Endothelial cell (in vitro differentiated cells): Measurements from ENCODE around the gene PSKH1. TPM values are rescaled to one million over a fixed set of nuclear protein-coding genes. Genes with fewer than 3 reads are reported as not detected.

Experiments used
- DNase-seq: peaks from one replicate; pipeline ENCODE4 v3.0.0; 2021; ENCODE audit warnings: low spot score
- H3K27ac Mint-ChIP-seq: one replicate; pipeline ENCODE4 v1.8.0; 2021; ENCODE audit warnings: mixed read lengths, inconsistent platforms; ENCODE audit not compliant: unreplicated experiment
- H3K27me3 Mint-ChIP-seq: one replicate; pipeline ENCODE4 v1.8.0; 2021; ENCODE audit warnings: mild to moderate bottlenecking, moderate library complexity, mixed read lengths, inconsistent platforms; ENCODE audit not compliant: unreplicated experiment
- H3K36me3 Mint-ChIP-seq: one replicate; pipeline ENCODE4 v1.8.0; 2021; ENCODE audit warnings: mild to moderate bottlenecking, low read depth, mixed read lengths, inconsistent platforms; ENCODE audit not compliant: unreplicated experiment
- H3K4me1 Mint-ChIP-seq: one replicate; pipeline ENCODE4 v1.8.0; 2021; ENCODE audit warnings: mild to moderate bottlenecking, mixed read lengths, inconsistent platforms; ENCODE audit not compliant: unreplicated experiment
- H3K4me3 Mint-ChIP-seq: one replicate; pipeline ENCODE4 v1.8.0; 2021; ENCODE audit warnings: mild to moderate bottlenecking, mixed read lengths, inconsistent platforms; ENCODE audit not compliant: unreplicated experiment
- H3K9me3 Mint-ChIP-seq: one replicate; pipeline ENCODE4 v1.8.0; 2021; ENCODE audit warnings: mixed read lengths, inconsistent platforms; ENCODE audit not compliant: unreplicated experiment
- CTCF ChIP-seq: fragments of 200-600 bp; sonication (generic); IDR thresholded peaks from one replicate; pipeline ENCODE4 v1.5.0; 2021; ENCODE audit warnings: antibody characterized with exemption; ENCODE audit not compliant: unreplicated experiment
- total RNA-seq: library from RNA; stranded (reverse); fragmentation: NEBNext Ultra II Directional; extraction: Animal tissue kit (Norgen Biotek cat#: 25700); gene quantifications from one replicate; pipeline ENCODE4 v1.2.1, GENCODE V29; 2021; ENCODE audit not compliant: unreplicated experiment

PSKH1 gene
- total RNA-seq, 1 donor from 2014 or later = 47.5 TPM

- Mint-ChIP-seq H3K9me3 (no peaks in the 10 kb centered on the region), H3K4me1 (no peaks in the 10 kb centered on the region), H3K27ac (no peak overlapping the region), H3K36me3 (peaks cover 17% of the 10 kb centered on the region), H3K4me3 (no peak overlapping the region), H3K27me3 (peaks cover 5% of the 10 kb centered on the region)
- no peak for TF ChIP-seq CTCF
- DNase-seq = no peak
These were observed 57.3 kb downstream of the PSKH1 start for GRCh38 chr16:67950335-67950843.

- no peaks in the 10 kb centered on the region for H3K9me3 Mint-ChIP-seq
- H3K36me3 Mint-ChIP-seq = peaks cover 17% of the 10 kb centered on the region
- no peak overlapping the region for H3K27ac Mint-ChIP-seq
These were observed 58.4 kb downstream of the PSKH1 start for GRCh38 chr16:67951485-67951884.

GRCh38 chr16:67953641-67954375 is 60.8 kb downstream of the PSKH1 start:
- peaks cover 7% of the 10 kb centered on the region for H3K27me3 Mint-ChIP-seq
- no peaks in the 10 kb centered on the region for H3K4me1 Mint-ChIP-seq
- TF ChIP-seq CTCF = no peak
- H3K27ac Mint-ChIP-seq = no peak overlapping the region
- no peaks in the 10 kb centered on the region for H3K9me3 Mint-ChIP-seq
- DNase-seq = no peak
- no peak overlapping the region for H3K4me3 Mint-ChIP-seq
- H3K36me3 Mint-ChIP-seq = peaks cover 23% of the 10 kb centered on the region

More at GRCh38 chr16:67951485-67951884, 58.4 kb downstream of the PSKH1 start:
- Mint-ChIP-seq H3K4me3 (no peak overlapping the region), H3K27me3 (peaks cover 4% of the 10 kb centered on the region), H3K4me1 (no peaks in the 10 kb centered on the region)
- TF ChIP-seq CTCF = no peak
- no peak for DNase-seq

GRCh38 chr16:67954421-67955196 is 61.6 kb downstream of the PSKH1 start:
- DNase-seq = no peak
- no peaks in the 10 kb centered on the region for H3K4me1 Mint-ChIP-seq
- H3K27me3 Mint-ChIP-seq = peaks cover 8% of the 10 kb centered on the region
- peaks cover 23% of the 10 kb centered on the region for H3K36me3 Mint-ChIP-seq
- H3K4me3 Mint-ChIP-seq = no peak overlapping the region
- H3K27ac Mint-ChIP-seq = no peak overlapping the region
- no peaks in the 10 kb centered on the region for H3K9me3 Mint-ChIP-seq
- no peak for TF ChIP-seq CTCF

GRCh38 chr16:67957622-67958021 is 64.6 kb downstream of the PSKH1 start:
- peaks cover 9% of the 10 kb centered on the region for H3K27me3 Mint-ChIP-seq
- no peak overlapping the region for H3K4me3 Mint-ChIP-seq
- no peak for DNase-seq
- TF ChIP-seq CTCF = no peak
- H3K4me1 Mint-ChIP-seq = peaks cover 2% of the 10 kb centered on the region
- no peaks in the 10 kb centered on the region for H3K9me3 Mint-ChIP-seq
- no peak overlapping the region for H3K27ac Mint-ChIP-seq
- peaks cover 31% of the 10 kb centered on the region for H3K36me3 Mint-ChIP-seq
